NCI-H1694 treated with DMSO at 0.1 percent for 48 hours (cell line): Measurements from ENCODE around the gene CLEC19A.
"Not testable (repeated sequence)": the region's sequence is repeated elsewhere in the genome, so short reads cannot be mapped to it uniquely, and the experiment has no call there.

Source experiments
- DNase-seq: peaks from one replicate; lab custom pipeline; 2025; lab: John Stamatoyannopoulos, UW

The CLEC19A gene

DNA sequence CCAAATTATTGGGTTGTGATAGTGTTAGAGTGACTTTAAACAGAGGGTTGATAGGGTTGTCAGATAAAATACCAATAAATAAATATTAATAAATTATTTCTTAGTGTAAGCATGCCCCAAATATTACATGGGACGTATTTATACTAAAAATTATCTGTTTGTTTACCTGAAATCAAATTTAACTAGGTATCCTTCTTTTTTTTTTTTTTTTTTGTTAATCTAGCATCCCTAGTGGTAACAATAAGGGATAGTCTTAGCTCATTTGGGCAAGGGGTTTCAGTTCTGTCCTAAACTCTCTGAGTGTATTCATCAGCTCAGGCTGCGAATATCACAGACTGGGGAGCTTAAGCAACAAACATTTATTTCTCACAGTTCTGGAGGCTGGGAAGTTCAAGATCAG is 1.3 kb downstream of the CLEC19A start:
- no peak for DNase-seq

DNA sequence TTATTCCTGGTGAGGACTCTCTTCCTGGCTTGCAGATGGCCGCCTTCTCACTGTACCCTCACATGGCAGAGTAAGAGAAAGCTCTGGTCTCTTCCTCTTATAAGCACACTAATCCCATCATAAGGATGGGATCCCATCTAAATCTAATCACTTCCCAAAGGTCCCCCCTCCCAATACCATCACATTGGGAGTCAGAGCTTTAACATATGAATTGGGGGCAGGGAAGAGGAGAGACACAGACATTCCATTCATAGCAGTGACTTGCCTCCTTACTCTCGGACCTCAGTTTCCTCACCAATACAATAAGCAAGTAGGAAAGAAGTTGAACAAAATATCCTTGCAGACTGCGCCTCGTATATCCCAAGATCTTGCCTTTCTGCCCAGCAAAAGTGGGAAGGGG is 1.7 kb downstream of the CLEC19A start:
- DNase-seq, result no peak

DNA sequence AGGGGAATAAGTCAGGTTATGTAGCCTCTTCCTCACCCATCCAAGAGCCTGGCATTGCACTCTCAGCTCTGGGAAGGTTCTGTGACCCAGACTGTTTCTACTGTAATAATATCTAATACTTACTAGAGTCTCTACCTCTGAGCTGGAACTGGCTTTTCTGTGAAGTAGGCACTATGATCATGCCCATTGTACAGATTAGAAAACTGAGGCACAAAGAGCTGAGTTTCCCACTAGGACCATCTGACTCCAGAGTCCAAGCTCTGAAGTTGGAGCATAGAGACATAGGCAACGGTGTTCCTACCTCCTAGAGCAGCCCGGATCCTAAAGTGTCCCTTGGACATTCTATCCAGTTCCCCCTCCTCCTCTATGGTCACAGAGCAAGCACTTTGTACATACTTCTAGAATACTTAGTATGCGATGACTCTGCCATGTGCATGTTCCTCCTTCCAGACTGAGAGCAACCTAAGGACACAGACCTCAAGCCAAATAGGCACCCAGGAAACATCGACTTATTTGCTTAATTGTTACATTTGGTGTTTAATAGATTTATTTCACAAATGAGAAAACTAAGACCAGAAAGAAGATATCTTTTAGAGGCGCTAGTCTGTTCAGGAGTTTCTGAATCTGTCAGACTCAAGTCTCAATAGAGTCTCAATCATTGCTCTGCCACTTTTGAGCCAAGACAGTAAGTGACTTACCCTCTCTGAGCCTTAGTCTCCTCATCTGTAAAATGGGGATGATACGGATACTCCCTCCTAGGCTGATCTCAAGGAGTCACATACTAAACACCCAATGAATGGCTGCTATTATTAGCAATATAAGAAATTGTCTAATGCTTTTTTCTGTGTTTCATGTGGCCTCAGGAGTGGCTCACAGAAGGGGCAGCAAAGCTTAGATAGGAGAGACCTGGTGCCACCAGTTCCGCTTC is 3.6 kb downstream of the CLEC19A start:
- DNase-seq, result no peak

DNA sequence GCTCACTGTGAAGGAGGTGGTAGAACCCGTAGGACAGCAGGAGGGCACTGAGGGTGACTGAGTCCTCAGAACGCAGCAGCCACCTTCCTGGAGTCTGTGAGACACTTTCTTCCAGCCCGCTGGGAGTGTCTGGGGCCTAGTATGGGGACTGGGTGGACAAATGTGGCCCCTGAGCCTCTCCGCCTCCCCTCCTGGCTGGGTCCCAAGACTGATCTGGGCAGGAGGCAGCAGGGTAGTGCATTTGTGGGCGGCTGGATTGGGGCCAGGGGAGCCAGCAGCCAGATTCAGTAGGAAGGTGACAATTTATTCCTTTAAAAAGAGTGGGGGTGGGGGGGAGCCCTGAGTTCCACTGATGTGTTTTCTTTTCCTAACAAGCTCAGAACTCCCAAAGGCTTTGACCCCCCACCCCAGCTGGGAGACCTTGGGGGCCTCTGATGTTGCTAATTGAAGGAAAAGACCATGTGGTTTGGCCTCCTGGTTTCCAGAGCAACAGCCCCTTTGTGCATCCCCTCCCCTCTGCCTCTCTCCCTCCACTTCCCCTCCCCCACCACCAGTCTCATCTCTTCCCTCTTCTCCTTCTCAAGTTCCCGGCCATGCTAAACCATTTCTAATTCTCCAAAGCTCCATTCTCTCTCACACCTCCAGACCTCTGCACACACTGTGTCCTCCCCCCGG is 4.4 kb downstream of the CLEC19A start:
- no peak for DNase-seq

DNA sequence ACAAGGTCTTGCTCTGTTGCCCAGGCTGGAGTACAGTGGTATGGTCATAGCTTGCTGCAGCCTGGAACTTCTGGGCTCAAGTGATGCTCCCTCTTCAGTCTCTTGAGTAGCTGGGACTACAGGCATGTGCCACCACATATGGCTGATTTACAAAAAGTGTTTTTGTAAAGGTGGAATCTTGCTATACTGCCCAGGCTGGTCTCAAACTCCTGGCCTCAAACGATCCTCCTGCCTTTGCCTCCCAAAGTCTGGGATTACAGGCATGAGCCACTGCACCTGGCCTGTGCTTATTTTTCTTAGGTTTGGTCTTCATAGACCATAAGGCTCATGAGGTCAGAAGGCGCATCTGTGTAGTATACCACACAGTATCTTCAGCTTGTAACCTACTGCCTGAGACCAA is 5.3 kb downstream of the CLEC19A start:
- no peak for DNase-seq

DNA sequence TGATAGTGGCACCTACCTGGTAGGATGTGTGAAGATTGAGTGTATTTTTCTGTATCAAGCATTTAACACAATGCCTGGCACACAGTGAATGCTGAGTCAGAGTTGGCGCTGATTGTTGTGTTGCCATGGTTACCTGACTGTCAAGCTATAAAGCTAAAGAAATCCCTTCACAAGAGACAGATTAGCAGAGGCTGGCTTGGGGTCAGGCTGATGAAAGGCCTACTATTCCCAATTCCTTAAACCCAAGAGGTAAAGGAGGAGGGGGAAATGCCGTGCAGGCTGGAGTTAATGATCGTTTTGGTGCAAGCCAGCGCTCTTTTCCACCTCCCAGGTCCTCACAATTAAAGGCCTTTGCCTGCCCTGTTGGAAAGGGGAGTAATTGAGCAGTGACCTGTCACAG is 5.9 kb downstream of the CLEC19A start:
- DNase-seq, result no peak

DNA sequence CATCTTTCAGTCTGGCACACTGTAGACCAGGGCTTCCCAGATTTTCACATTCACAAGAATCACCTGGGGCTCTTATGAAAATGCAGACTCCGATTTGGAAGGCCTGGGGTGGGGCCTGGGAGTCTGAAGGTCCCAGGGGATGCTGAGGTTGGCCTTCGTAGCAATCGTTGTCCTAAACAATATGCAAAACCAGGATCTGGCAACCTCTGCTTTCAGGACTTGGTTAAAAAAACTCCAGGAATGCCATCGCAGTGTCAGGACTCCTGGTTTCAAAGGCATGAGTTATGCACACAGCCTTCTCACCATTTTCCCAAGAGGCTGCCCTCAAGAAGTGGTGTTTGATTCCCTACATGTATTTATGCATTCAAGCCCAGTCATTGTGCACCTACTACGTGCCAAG is 6.7 kb downstream of the CLEC19A start:
- DNase-seq, result no peak

DNA sequence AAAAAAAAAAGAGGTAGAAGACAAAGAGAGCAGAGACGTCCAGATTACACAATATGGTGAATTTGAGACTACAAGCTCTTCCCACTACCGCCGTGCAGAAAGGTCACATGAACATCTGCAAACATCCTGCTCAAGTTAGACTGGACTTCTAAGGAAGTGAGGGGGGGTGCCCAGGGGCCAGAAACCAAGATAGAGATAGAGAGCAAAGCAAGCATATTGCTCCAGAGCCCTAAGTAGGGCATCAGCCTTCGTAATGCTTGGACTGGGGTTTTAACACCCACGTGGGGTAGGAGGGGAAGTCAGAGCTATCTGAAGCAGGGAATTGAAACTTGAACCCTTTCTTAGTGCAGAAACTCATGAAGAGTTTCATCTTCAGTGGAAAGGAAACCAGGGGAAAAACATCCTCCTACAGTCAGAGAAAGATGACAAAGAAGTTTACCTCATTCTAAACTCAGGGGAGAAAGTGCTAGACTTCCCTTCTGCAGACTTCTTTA is 8.7 kb downstream of the CLEC19A start:
- DNase-seq, result no peak

DNA sequence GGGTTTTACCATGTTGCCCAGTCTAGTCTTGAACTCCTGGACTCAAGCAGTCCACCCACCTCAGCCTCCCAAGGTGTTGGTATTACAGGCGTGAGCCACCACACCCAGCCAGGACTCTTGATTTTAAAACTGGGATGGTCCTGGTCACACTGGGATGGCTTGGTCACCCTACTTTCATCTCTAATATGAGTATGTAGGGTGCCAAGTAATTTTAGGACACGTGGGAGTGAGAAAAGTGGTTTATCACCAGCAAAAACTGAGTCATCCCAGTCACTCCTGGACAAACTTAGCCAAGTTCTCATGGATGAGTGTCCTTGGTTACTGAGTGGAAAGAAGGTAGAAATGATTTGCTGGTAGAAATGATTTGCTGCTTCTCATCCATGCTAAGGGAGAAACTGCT is 9.9 kb downstream of the CLEC19A start:
- no peak for DNase-seq

DNA sequence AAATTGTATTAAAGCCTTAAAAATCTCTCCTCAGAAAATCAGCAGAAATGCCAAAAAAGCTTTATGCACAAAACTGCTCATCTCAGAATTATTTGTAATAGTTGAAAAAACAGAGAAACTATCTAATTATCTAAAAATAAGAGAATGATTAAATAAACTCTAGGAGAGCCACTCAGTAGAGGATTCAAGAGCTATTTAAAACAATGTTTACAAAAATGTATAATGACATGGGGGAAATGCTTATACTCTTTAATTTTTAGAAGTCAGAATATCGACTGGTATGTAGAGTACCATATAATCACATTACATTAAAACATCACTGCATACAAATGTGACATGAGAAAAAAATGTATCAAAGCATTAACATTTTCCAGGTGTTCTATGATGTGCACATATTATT is 11.9 kb downstream of the CLEC19A start:
- no peak for DNase-seq

DNA sequence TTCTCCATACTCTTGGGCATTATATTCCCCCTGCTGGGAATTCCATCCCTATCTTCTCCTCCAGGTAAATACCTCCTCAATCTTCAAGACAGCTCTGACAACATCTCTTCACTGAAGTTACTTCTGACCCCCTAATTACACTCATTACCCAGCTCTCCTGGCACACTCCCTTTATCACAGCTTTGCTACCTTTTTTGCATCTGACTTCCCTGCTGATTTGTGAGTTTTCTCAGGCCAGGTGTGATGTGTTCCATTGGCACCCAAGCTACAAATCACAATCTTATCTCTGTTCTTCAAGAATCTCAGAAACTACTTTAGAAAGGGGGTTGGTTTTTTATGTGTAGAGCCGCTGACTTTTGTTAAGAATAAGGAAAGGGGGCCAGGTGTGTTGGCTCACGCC is 14.0 kb downstream of the CLEC19A start:
- DNase-seq, result no peak

DNA sequence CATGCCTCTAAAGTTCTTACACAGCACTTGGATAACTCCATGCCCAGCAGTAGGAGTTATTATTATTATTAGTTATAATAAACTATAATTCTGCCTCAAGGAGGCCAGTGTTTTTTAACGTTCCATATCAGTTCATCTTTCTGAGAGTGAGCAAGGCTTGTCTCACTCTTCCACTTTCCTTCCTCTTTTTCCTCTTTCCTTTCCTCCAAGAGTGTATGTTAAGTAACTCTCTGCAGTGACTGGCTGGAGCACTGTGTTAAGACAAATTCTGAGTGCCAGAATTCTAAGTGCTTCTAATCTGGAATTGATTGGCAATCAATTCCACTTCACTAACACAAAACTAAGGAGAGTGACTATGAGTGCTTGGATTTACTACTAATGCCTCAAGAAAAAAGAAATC is 16.4 kb downstream of the CLEC19A start:
- DNase-seq, result no peak

DNA sequence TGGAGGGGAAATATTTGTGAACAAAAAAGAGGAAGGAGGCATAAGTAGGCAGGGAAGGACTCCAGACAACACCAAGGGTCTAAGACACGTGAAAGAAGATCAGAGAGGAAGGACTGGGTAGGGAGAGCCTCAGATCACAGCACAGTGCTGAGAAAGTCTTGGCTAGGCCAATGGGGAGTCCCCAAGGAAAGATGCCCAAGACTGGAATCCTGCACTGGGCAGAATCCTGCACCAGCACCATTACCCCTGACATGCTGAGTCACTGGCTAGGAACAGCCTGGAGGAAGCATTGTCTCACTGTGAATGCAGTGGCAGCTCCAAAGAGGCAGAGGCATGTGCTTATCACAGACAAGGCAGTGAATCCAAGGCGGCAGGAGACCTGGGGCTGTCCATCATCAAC is 19.2 kb downstream of the CLEC19A start:
- no peak for DNase-seq

DNA sequence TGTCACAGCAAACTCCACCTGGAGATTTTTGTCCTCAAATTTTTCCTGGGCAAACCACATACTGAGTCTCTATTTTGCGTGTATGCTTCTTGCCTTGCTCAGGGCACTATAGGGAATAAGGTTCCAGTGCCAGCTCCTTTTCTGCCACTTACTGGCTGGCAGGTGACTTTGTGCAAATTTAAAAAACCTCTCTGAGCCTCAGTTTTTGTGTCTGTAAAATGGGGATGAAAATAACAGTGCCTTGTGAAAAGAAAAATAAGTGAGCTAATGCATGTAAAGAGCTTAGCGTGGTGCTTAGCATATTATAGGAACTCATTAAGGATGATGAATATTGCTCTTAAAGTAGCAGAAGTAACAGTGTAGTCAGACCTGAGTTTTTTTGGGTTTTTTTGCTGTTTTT is 19.9 kb downstream of the CLEC19A start:
- no peak for DNase-seq

DNA sequence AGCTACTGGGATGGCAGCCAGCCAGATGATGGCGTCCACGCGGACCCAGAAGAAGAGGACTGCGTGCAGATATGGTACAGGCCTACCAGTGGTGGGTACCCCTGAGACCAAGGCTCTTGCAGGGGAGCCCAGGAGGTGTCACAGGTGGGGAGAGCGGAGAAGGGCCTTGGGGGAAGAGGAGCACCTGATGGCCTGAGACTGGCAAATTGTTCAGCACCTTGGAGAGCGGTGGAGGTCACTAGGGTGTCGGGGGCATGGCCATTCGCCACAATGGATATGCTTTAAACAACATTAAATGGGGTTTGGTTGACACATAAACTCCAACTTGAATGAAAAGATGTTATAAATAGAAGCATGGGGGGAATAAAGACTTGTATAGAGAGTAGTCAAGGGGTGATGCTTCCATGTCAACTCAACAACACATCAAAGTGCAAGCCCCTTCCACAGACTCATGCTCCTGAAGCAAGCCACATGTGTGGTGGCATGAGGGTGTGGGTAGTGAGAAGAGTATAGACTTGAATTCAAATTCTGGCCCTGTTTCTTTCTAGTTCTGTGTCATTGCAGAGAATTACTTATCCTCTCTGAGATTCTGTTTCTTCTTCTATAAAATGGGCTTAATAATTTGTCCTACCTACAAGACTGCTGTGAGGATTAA is 22.2 kb downstream of the CLEC19A start:
- no peak for DNase-seq

DNA sequence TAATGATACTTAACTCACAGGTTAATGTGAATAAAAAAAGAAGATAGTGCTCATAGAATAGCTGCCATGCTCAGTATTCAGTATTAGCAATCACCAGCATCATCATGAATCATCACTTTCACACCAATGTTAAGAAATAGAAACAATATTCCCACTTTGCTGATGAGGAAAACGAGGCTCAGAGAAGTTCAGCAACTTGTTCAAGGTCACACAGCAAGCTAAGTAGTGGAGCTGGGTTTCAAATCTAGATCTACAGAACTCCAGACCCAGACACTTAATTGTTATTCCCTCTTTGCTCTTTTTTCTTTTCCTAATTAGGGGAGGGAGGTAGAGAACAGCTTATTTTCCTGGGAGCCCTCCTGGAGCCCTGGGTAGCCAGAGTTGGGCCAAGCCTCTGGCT is 22.9 kb downstream of the CLEC19A start:
- DNase-seq, result no peak

DNA sequence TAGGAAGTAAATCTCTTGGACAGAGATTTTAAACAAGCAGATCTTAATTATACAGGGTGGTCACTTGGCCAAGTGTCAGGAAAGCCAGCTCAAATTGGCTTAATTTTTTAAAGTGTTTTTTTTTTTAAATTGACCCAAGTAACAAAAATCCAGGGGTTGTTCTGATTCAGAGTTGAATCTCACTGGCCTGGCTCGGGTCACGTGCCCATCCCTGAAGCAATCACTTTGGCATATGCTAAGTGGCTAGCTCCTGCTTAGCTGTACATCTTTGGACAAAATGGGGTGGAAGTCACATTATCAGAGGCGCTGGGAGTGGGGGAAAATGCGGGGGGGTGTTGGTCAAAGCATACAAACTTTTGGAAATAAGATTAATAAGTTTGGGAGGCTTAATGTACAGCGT is 23.6 kb downstream of the CLEC19A start:
- no peak for DNase-seq

DNA sequence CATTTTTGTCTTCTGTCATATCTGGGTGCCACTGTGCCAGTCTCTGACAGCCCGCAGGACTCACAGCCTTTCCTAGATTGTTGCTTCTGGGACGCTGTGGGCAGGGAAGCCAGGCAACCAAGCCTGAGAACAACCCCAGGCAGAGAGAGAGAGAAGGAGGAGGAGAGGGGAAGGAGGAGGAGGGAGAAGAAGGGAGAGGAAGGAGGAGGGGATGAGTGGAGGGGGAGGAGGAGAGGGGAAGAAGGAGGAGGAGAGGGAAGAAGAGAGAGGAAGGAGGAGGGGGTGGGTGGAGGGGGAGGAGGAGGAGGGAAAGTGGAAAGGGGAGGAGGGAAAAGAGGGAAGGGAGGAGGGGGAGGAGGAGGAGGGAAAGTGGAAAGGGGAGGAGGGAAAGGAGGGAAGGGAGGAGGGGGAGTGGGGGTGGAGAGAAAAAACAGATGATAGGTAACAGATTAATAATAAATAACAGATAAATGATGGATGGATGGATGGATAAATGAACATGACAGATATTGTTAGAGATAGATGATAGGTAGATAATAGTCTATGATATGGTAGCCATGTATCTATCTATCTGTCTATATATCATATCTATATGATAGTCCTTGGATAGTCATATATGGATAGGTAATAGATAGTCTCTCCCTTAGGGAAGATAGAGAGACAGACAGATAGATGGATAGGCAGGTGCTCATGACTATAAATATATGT is 29.3 kb downstream of the CLEC19A start:
- no peak for DNase-seq

DNA sequence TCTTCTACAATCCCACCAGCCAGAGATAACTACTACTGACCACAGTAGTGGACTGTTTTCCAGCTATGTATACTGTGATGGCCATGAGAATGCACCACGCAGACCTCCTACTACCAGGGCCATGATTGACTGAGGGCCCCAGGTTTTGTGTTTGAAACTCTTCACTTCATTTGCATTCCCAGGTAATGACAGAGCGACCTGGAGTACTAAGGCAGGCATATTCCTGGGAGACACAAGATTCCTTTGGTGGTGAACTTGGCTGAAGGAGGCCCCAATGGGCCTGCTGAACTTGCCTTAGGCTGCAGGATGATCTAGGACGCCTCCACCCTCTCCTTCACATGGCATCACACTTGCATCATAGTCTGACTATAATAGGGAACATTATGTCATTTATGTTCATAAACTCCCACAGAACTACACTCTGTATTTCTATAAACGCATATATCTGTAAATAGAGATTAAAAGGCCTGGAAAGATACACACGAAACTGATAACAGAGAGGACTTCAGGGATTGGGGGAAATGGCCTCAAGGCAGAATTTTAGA is 30.4 kb downstream of the CLEC19A start:
- DNase-seq, result no peak

DNA sequence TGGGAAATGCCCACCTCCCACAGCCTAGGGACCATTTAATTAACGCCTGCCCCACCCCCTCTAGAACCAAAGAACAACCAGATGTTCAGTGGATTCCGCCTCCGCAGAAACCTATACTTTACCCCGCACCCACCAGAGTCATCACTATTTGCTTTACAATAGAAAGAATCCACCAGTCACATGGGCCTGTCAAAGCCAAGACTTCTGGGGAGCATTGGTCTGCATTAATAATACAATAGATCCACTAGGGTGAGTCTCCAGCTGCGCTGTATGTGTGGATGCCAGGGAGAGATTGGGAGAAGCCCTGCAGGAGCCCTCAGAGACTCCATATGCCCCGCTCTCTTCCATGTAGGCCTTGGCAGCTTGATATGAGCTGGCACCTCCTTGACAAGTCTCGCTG is 31.3 kb downstream of the CLEC19A start:
- DNase-seq, result peak; percentile 55

DNA sequence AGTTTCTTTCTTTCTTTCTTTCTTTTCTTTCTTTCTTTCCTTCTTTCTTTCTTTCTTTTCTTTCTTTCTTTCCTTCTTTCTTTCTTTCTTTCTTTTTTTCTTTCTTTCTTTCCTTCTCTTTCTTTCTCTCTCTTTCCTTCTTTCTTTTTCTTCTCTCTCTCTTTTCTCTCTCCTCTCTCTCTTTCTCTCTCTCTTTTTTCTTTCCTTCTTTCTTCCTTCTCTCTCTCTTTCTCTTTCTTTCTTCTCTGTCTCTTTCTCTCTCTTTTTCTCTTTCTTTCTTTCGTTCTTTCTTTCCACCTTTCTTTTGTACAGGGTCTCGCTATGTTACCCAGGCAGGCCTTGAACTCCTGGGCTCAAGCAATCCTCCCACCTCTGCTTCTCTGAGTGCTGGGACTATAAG is 35.7 kb downstream of the CLEC19A start:
- not testable (repeated sequence) for DNase-seq

DNA sequence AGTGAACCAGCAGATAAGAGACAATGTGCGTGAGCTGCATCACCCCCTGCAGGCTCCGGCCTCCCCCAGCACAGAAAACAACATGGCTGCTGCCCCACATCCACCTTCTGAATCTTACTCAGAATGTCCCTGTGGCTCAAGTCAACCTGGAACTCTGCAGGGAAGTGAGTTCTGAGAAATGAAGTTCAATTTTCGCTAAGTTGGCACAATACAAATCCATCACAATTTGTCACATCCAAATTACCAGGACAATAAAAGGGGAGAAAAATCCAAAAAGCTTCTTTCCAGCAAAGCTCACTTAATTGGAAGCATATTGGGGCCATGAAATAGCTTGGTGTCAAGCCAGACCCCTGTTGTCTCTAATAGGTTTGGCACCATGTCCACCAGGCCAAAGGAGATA is 38.1 kb downstream of the CLEC19A start:
- DNase-seq, result no peak
